K562 (cell line): ENCODE data around the gene CEACAM20. TPM values are rescaled to one million over a fixed set of nuclear protein-coding genes. Genes with fewer than 3 reads are reported as not detected.

ENCODE experiments used
- GTF2B ChIP-seq: IDR thresholded peaks from 2 replicates; pipeline ENCODE4 v1.6.1; 2011; ENCODE audit not compliant: insufficient read length; ENCODE audit errors: extremely low read depth
- JUND ChIP-seq, 2 experiments: IDR thresholded peaks; 2 replicates in 1 of 2; 3 replicates in 1 of 2; pipeline ENCODE4 v1.6.1; 2011; ENCODE audit warnings: borderline replicate concordance in 2 of 2, low read depth in 2 of 2, low read length in 2 of 2, improper control_type of control experiment in 1 of 2, missing biosample characterization in 1 of 2, missing genetic modification characterization in 1 of 2, missing genetic modification reagents in 1 of 2
- MAZ ChIP-seq, 2 experiments: fragments of 450-650 bp in 1 of 2; sonication (generic) in 1 of 2; formaldehyde crosslinking; IDR thresholded peaks in 1 of 2; conservative IDR thresholded peaks in 1 of 2; 2 replicates each; pipeline versions ENCODE4 v1.4.0 to v1.5.0; 2020; ENCODE audit warnings: mild to moderate bottlenecking in 1 of 2, missing genetic modification reagents in 1 of 2
- PRDM10 ChIP-seq: fragments of 450-650 bp; IDR thresholded peaks from 2 replicates; pipeline ENCODE4 v1.6.1; 2018; ENCODE audit not compliant: partially characterized antibody
- PTTG1 ChIP-seq: fragments of 450-650 bp; IDR thresholded peaks from 2 replicates; pipeline ENCODE4 v1.6.1; 2016; ENCODE audit warnings: low read depth, mild to moderate bottlenecking, missing genetic modification characterization, missing compliant biosample characterization
- RCOR1 ChIP-seq, 2 experiments: IDR thresholded peaks; 2 replicates each; pipeline ENCODE4 v1.6.1; 2012; ENCODE audit warnings: low read depth in 2 of 2, low read length in 2 of 2, borderline replicate concordance in 1 of 2, improper control_type of control experiment in 1 of 2
- REST ChIP-seq, 2 experiments: fragments of 450-650 bp; formaldehyde crosslinking in 1 of 2; IDR thresholded peaks; 2 replicates each; pipeline versions ENCODE4 v1.4.0 to v1.6.1; 2014 to 2020; ENCODE audit warnings: mild to moderate bottlenecking in 2 of 2, borderline replicate concordance in 1 of 2, low read depth in 1 of 2
- ZEB2 ChIP-seq: fragments of 450-650 bp; IDR thresholded peaks from 2 replicates; pipeline ENCODE4 v1.6.1; 2016
- polyA plus RNA-seq, 8 experiments: library from polyadenylated mRNA; depleted of rRNA in 4 of 8; stranded (reverse) in 5 of 8; unstranded in 3 of 8; fragments of >200 nt; fragmentation: Nextera tagmentation in 2 of 8; fragmentation: Illumina TruSeq in 1 of 8; extraction: Ambion mirVana in 2 of 8; extraction: Trizol in 1 of 8; gene quantifications; 2 replicates each; pipeline versions ENCODE4 v1.2.1 to v1.2.3, GENCODE V29; 2011 to 2014; ENCODE audit warnings: inconsistent platforms in 1 of 8, missing spikeins in 1 of 8
- total RNA-seq, 7 experiments: library from RNA; depleted of rRNA in 6 of 7; stranded (reverse); fragments of >200 nt in 6 of 7; fragmentation: Illumina TruSeq in 2 of 7; extraction: Trizol in 2 of 7; gene quantifications; 2 replicates each; pipeline versions ENCODE4 v1.2.1 to v1.2.3, GENCODE V29; 2011 to 2021; ENCODE audit warnings: low replicate concordance in 1 of 7
- TF ChIP-seq, protein P1 (sequence below): fragments of 450-650 bp; formaldehyde crosslinking; IDR thresholded peaks from 2 replicates; pipeline ENCODE4 v1.4.0; 2020; ENCODE audit warnings: mild to moderate bottlenecking, moderate library complexity

Gene CEACAM20
- total and polyA plus RNA-seq, 9 of the 15 experiments (the other 6 are each of a cell fraction or from before 2014, with no cell fraction given), result not detected

- TF ChIP-seq REST (IDR thresholded peaks at IDR 0.05; ENCODE audit: borderline replicate concordance) (peak; percentile 78; the same call in 1 of the 2 replicates), REST (CRISPR knock-in tag; IDR thresholded peaks at IDR 0.05; ENCODE audit: low read depth) (no peak), JUND (IDR thresholded peaks at IDR 0.05; ENCODE audit: borderline replicate concordance, low read depth, low read length) (peak; percentile 47; the same call in 1 of the 2 replicates), JUND (tag; IDR thresholded peaks at IDR 0.05; ENCODE audit: borderline replicate concordance, low read depth, low read length) (no peak), ZEB2 (peak; percentile 57), RCOR1 (IDR thresholded peaks at IDR 0.05; ENCODE audit: borderline replicate concordance in 1 of 2, low read depth in 2 of 2, low read length in 2 of 2) (peak in 1 of 2 experiments; percentile 44; a peak in 1 of 4 replicates), PRDM10 (peak; percentile 90), MAZ (CRISPR knock-in tag; conservative IDR thresholded peaks at IDR 0.05 in 1 of 2, IDR thresholded peaks at IDR 0.05 in 1 of 2) (peak in 1 of 2 experiments; percentile 48; a peak in 2 of 4 replicates), GTF2B (no peak), PTTG1 (tag) (no peak)
- TF ChIP-seq, protein P1, sequence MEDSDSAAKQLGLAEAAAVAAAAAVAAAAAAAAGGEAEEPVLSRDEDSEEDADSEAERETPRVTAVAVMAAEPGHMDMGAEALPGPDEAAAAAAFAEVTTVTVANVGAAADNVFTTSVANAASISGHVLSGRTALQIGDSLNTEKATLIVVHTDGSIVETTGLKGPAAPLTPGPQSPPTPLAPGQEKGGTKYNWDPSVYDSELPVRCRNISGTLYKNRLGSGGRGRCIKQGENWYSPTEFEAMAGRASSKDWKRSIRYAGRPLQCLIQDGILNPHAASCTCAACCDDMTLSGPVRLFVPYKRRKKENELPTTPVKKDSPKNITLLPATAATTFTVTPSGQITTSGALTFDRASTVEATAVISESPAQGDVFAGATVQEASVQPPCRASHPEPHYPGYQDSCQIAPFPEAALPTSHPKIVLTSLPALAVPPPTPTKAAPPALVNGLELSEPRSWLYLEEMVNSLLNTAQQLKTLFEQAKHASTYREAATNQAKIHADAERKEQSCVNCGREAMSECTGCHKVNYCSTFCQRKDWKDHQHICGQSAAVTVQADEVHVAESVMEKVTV (CRISPR knock-in tag), result peak; percentile 52; the same call in 1 of the 2 replicates
Observed at GRCh38 chr19:44576843-44577565, 47.5 kb upstream of the CEACAM20 start (continued).
